Activated CD4-positive, alpha-beta T cell treated with anti-CD3 and anti-CD28 coated beads, Interleukin-2, amount 10 ng/mL, durations not matched to agents 24 days and 14 days (primary cell): Measurements from ENCODE around the gene DAB1. TPM values are rescaled to one million over a fixed set of nuclear protein-coding genes. Genes with fewer than 3 reads are reported as not detected.

Source experiments
- DNase-seq: peaks from one replicate; pipeline ENCODE4 v3.0.0; 2022
- H3K27ac Mint-ChIP-seq: one replicate; pipeline ENCODE4 v1.8.0; 2022; ENCODE audit warnings: mild to moderate bottlenecking, mixed read lengths
- H3K27me3 Mint-ChIP-seq: one replicate; pipeline ENCODE4 v1.8.0; 2022; ENCODE audit warnings: mixed read lengths
- H3K36me3 Mint-ChIP-seq: one replicate; pipeline ENCODE4 v1.8.0; 2022; ENCODE audit warnings: low read depth, mild to moderate bottlenecking, mixed read lengths
- H3K4me1 Mint-ChIP-seq: one replicate; pipeline ENCODE4 v1.8.0; 2021; ENCODE audit warnings: mixed read lengths
- H3K4me3 Mint-ChIP-seq: one replicate; pipeline ENCODE4 v1.8.0; 2022; ENCODE audit warnings: mild to moderate bottlenecking, moderate library complexity, mixed read lengths
- H3K9me3 Mint-ChIP-seq: one replicate; pipeline ENCODE4 v1.8.0; 2021; ENCODE audit warnings: mixed read lengths
- intact Hi-C: fragments of 100-400 bp; cut with micrococcal nuclease; formaldehyde crosslinking; loops from one replicate; pipeline ENCODE4 v1.15.1; 2023
- total RNA-seq: library from RNA; stranded (reverse); gene quantifications from 2 replicates; pipeline ENCODE4 v1.2.3, GENCODE V29; 2022

The DAB1 gene
- not detected in 2 replicates for total RNA-seq

DNA sequence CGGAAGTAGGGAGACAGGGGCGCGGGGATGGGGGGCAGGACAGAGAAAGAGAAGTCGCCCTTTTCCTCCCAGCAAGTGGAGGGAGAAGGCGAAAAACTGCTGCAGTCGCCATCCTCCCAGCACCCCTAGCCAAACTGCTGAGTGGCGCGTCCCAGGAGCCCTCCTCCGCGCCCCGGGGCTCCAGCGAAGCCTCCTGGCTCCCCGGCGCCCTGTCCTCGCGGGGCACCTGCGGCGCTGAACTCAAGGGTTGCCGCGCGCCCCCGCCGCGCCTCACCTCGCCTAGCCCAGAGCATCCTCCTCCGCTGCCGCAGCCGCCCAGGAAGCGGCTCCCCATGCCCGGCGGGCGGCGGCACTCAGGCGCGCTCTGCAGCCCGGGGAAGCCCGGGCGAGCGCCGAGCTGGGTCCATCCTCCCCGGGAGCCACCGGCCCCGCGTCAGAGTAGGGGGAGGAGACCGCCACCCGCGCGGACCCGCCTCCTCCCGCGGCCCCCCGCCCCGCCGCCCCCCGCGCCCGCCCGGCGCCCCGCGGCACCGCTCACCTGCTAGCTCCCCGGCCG, at the start of gene DAB1:
Gene DAB1, minus strand, starts transcription at position 405 of the 556 bp plus-strand sequence. CDS start 133,030 bp downstream, outside the sequence.
- Mint-ChIP-seq H3K4me3 (peak within 1 kb of the TSS; percentile 32), H3K4me1 (peaks cover 3% of the 10 kb centered on the region), H3K36me3 (no peaks in the 10 kb centered on the region), H3K27me3 (peaks cover 57% of the 10 kb centered on the region), H3K27ac (no peak within 1 kb of the TSS), H3K9me3 (no peaks in the 10 kb centered on the region)
- intact Hi-C loops, result no loop called here
- DNase-seq, result peak; percentile 58

DNA sequence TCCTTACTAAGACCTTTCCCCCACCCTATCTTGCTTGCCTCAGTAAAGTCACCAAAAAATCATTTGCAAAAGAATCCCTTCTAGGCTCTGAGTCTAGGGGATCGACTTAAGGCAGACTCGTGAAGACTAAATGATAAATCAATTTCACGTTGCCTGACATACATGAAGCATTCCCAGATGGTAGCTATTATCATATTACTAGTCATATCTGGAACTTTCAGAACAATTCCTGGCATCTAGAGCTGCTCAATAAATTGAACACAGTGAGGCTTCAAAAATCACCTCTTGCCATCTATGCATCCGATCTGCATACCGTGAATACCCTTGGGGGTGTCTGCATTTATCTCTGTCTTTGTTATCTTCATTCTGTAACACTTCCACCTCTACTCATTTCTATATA, 49.6 kb upstream of the DAB1 start:
- no peak overlapping the region for H3K4me3 Mint-ChIP-seq
- H3K9me3 Mint-ChIP-seq, result no peaks in the 10 kb centered on the region
- no peaks in the 10 kb centered on the region for H3K4me1 Mint-ChIP-seq
- no peaks in the 10 kb centered on the region for H3K36me3 Mint-ChIP-seq
- DNase-seq, result no peak
- H3K27ac Mint-ChIP-seq, result no peak overlapping the region
- intact Hi-C loops, result no loop called here
- H3K27me3 Mint-ChIP-seq, result no peaks in the 10 kb centered on the region

DNA sequence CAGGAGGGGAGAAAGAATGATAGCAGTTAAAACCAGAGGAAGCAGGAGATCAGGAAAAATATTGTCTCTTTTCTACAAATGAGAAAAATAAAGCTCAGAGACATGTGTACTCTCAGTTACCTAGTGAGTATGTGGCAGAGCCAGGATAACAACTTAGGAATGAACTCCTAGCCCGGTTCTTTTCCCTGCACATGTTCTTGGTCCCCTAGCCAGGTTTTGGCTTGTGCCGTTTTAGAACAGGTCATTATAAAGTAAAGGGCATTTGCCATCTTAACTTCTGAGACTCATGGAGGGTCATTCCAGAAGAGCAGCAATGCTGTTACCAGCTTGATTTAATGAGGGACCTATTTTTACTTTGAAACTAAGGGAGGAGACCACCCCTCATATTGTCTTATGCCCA, 48.1 kb upstream of the DAB1 start:
- Mint-ChIP-seq H3K27me3 (no peaks in the 10 kb centered on the region), H3K27ac (no peak overlapping the region), H3K9me3 (no peaks in the 10 kb centered on the region), H3K4me3 (no peak overlapping the region), H3K36me3 (no peaks in the 10 kb centered on the region), H3K4me1 (no peaks in the 10 kb centered on the region)
- no peak for DNase-seq
- intact Hi-C loops, result no loop called here

DNA sequence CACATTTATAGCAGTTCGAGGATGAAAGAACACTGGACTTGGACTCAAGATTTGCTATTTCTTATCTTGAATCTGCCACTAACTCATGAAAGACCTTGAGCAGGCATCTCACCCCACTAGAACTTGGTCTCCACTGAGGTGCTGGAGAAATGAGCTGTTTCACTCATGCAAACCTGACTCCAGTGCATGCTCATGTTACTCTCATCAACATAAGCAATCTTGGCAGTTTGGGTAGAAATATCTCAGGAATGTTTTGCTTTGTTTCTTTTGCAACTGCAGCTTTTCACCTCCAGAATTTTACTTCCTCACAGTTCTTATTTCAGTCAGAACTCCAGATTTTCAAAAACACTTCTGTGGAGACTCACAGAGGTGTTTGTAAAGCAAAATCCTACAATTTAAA, 46.2 kb upstream of the DAB1 start:
- no peak for DNase-seq
- H3K27ac Mint-ChIP-seq, result no peak overlapping the region
- intact Hi-C loops, result no loop called here
- H3K9me3 Mint-ChIP-seq, result no peaks in the 10 kb centered on the region
- no peaks in the 10 kb centered on the region for H3K36me3 Mint-ChIP-seq
- H3K4me3 Mint-ChIP-seq, result no peak overlapping the region
- no peaks in the 10 kb centered on the region for H3K4me1 Mint-ChIP-seq
- no peaks in the 10 kb centered on the region for H3K27me3 Mint-ChIP-seq

DNA sequence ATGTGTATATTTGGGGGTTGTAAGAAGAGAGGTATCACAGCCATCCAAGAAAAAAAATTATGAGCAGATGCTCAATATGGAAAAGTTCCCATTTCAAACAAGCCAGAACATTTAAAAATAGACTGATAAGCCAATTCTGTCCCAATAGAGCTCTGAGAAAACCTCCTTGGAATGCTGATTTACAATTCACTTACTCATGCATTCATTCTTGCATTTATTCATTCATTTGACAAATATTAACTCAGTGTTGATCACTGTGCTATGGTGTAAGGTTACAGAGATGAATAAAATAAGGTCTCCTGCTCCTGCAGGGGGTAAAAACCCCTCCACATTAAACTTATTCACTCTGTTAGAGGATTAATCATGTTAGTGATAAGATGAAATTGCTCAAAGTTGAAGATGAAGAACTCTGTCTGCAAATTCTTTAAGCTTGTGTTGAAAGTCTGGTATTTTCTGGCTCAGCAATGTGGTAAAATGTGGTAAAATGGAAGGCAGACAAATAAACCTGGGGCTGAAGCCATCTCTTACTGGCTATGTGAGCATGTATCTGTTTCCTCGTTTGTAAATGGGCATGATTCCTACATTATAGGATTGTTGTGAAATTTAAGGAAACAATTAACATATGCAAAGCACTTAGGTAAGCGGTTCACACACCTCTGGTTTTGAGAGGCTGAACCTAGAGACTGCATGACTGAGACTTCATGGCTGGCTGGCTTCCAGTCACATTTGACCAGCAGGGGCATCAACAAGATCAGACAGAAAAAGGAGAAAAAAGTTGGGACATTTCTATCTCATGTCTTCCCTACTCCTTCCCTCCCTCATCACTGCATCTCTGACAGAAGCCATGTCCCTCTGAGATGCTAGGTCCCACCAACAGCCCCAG, 45.0 kb upstream of the DAB1 start:
- no peaks in the 10 kb centered on the region for H3K36me3 Mint-ChIP-seq
- no peak for DNase-seq

DNA sequence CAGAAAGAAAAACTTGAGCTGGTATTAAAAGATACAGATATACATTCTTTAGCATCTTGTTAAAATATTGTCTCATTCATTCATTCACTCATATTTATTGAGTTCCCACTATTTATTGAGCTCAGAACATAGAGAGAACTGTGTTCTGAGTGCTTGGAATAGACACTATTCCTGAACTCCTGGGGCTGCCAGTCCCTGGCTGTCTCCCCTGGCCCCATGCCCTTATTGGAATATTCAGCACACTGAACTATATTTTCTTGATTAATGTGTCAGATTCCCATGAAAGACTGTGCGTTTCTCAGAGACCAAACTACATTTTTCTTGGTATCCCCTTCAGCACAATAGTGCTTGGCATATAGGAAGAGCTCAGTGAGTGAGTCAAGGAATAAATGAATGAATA, 44.0 kb upstream of the DAB1 start:
- H3K27ac Mint-ChIP-seq, result no peak overlapping the region
- no peak overlapping the region for H3K4me3 Mint-ChIP-seq
- no peaks in the 10 kb centered on the region for H3K4me1 Mint-ChIP-seq
- intact Hi-C loops, result no loop called here
- no peaks in the 10 kb centered on the region for H3K36me3 Mint-ChIP-seq
- no peaks in the 10 kb centered on the region for H3K9me3 Mint-ChIP-seq
- no peaks in the 10 kb centered on the region for H3K27me3 Mint-ChIP-seq
- DNase-seq, result no peak

More for the DNA sequence above, 45.0 kb upstream of the DAB1 start:
- intact Hi-C loops, result no loop called here
- Mint-ChIP-seq H3K9me3 (no peaks in the 10 kb centered on the region), H3K4me3 (no peak overlapping the region), H3K4me1 (no peaks in the 10 kb centered on the region), H3K27ac (no peak overlapping the region), H3K27me3 (no peaks in the 10 kb centered on the region)

DNA sequence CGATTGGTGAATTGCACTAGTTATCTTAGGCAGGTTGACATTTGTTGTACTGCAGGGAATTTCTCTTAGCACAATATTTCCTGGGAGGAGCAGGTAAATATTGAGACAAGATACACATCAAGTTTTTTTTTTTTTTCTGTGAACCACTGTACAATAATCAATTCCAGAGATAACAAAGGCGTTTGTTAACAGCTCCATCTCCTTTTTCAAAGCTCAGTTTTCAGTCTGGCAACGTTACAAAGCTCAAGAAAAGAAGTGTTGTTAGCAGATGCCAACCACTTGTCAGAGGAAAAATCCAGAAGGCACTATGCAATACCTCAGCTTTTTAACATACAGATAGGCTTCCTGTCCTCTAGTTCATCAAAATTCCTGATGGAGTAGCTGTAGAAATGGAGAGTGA, 40.9 kb upstream of the DAB1 start:
- H3K27ac Mint-ChIP-seq, result no peak overlapping the region
- no peak overlapping the region for H3K4me3 Mint-ChIP-seq
- intact Hi-C loops, result no loop called here
- no peaks in the 10 kb centered on the region for H3K36me3 Mint-ChIP-seq
- no peaks in the 10 kb centered on the region for H3K4me1 Mint-ChIP-seq
- H3K9me3 Mint-ChIP-seq, result no peaks in the 10 kb centered on the region
- DNase-seq, result no peak
- H3K27me3 Mint-ChIP-seq, result no peaks in the 10 kb centered on the region

DNA sequence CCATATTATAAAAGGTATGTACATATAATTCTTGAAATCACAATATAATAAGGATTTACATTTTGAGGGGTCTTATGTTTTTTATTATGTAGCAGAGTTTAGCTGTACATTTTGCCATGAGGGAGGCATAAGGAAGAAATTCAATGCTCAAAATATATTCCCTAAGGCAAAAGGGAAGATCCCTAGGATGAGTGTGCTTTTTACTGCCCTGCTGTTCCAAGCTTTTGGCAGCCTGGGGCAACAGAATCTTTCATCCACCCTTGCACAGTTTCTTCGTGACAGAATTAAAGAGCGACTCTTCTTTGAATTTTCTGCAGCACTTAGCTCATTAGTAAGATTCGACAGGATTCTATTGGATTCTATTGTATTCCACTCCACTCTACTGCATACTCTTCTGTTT, 39.5 kb upstream of the DAB1 start:
- intact Hi-C loops, result no loop called here
- Mint-ChIP-seq H3K27me3 (no peaks in the 10 kb centered on the region), H3K9me3 (no peaks in the 10 kb centered on the region), H3K36me3 (no peaks in the 10 kb centered on the region), H3K4me3 (no peak overlapping the region), H3K4me1 (no peaks in the 10 kb centered on the region), H3K27ac (no peak overlapping the region)
- DNase-seq, result no peak

DNA sequence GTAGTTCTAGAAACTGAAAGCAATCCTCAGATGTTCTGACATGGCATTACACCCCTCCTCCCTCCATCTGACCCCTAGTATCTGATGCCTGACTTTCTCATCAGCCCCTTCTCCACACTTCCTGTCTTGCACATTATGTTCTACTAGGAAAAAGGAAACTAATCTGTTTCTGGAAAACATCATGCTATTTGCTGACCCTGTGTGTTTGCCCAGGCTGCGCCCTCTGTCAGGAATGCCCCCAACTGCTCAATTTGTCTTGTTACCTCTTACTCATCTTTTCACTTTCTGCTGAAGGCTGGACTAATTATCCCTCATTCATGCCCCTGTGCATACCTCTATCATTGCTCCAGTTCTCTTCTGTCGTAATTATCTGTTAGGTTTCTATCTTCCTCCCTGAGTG, 37.5 kb upstream of the DAB1 start:
- Mint-ChIP-seq H3K9me3 (no peaks in the 10 kb centered on the region), H3K27ac (no peak overlapping the region), H3K4me1 (no peaks in the 10 kb centered on the region), H3K36me3 (no peaks in the 10 kb centered on the region), H3K4me3 (no peak overlapping the region), H3K27me3 (no peaks in the 10 kb centered on the region)
- intact Hi-C loops, result no loop called here
- DNase-seq, result no peak

DNA sequence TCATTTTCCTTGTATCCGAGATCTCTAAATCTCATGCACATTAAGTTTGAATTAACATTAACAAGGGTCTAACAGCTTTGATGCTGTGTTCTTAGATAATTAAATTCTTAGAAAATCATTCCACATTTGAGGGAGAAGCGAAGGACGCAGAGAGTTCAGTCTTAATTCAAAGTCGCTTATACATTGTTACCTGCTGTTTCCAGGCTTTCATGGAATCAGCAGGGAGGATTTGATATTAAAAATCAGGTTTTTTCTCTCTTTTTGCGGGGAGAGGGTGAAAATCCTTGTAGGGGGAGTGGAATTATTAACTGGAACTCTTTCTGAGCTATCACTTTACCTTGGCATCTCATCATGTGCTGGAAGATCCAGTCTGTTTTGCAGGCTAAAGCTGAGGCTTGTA, 27.7 kb upstream of the DAB1 start:
- intact Hi-C loops, result no loop called here
- no peaks in the 10 kb centered on the region for H3K27me3 Mint-ChIP-seq
- no peaks in the 10 kb centered on the region for H3K9me3 Mint-ChIP-seq
- H3K27ac Mint-ChIP-seq, result no peak overlapping the region
- H3K4me3 Mint-ChIP-seq, result no peak overlapping the region
- H3K36me3 Mint-ChIP-seq, result no peaks in the 10 kb centered on the region
- no peaks in the 10 kb centered on the region for H3K4me1 Mint-ChIP-seq
- DNase-seq, result no peak

DNA sequence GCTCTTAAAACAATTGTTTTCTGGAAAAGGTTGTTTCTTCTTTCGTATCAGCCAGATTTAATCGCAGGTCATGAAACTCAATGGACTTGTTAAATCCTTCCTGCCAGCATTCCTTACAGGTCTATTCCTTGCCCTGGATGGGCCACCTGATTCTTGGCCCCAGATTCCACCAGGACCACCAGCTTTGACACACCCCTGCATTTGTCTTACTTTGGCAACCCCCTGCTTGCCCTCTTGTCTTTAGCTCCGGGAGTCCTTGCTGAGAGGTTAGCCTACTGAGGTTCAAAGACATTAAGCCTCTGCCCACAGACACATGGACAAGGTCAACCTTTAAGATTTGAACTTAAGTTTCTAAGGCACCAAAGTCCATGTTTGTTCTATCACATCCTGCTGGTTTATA, 27.1 kb upstream of the DAB1 start:
- no peaks in the 10 kb centered on the region for H3K9me3 Mint-ChIP-seq
- intact Hi-C loops, result no loop called here
- no peaks in the 10 kb centered on the region for H3K27me3 Mint-ChIP-seq
- H3K36me3 Mint-ChIP-seq, result no peaks in the 10 kb centered on the region
- no peak for DNase-seq
- no peaks in the 10 kb centered on the region for H3K4me1 Mint-ChIP-seq
- no peak overlapping the region for H3K27ac Mint-ChIP-seq
- no peak overlapping the region for H3K4me3 Mint-ChIP-seq

DNA sequence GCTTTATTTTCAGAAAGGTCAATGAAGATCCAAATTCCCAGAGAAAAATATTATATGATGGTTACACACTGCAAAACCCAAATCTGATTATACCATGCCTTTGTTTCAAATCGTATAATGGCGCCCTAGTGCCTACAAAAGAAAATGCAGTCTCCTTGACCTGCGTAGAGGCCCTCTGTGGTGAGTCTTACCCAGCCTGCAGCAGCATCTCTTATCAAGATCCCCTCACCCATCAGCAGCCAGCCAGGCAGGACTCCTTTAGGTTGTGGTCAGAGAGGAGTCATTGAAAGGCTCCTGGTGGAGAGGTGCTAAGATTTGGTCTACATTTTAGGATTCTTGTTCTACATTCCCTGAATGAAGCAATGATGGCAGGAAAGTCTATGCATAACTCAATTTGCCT, 23.7 kb upstream of the DAB1 start:
- no peak overlapping the region for H3K4me3 Mint-ChIP-seq
- no peak overlapping the region for H3K27ac Mint-ChIP-seq
- H3K4me1 Mint-ChIP-seq, result no peaks in the 10 kb centered on the region
- no peaks in the 10 kb centered on the region for H3K27me3 Mint-ChIP-seq
- DNase-seq, result no peak
- intact Hi-C loops, result no loop called here
- no peaks in the 10 kb centered on the region for H3K36me3 Mint-ChIP-seq
- no peaks in the 10 kb centered on the region for H3K9me3 Mint-ChIP-seq

DNA sequence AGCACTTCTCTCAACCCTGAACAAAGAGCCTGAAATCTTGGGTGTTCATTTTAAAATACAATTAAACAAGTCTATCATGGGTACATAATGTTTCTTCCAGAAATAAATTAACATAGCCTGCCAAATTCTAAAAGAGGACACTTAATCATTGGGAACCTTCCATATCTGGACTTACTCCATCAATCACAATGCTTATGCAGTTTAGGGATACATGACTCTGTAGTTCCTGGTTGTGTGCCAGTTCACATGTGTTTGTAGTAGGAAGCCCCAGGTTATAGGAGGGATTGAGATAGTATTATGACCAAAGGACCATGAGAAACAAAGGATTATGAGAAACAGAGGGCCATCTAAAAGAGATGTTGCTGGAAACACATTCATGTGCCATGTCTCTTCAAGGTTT, 19.1 kb upstream of the DAB1 start:
- H3K27me3 Mint-ChIP-seq, result no peaks in the 10 kb centered on the region
- H3K4me1 Mint-ChIP-seq, result no peaks in the 10 kb centered on the region
- H3K9me3 Mint-ChIP-seq, result no peaks in the 10 kb centered on the region
- no peaks in the 10 kb centered on the region for H3K36me3 Mint-ChIP-seq
- H3K27ac Mint-ChIP-seq, result no peak overlapping the region
- DNase-seq, result no peak
- H3K4me3 Mint-ChIP-seq, result no peak overlapping the region
- intact Hi-C loops, result no loop called here

DNA sequence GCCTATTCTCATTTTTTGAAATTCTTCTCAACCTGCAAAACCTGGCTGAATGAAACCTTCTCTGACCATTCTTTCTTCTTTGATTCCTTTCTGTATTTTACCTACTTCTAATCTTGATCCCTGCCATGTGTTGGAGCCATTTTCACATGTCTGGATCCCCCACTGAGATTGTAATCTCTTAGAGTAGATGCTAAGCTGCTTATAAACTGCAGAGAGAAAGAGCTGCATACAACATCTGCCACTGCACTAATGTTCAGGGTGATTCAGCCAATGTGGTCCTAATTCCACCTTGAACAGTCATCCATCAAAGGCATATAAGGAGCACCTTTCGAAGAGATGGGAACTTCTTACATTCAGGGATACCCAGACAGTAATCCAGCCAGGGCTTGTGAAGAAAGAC, 16.2 kb upstream of the DAB1 start:
- intact Hi-C loops, result no loop called here
- Mint-ChIP-seq H3K4me3 (no peak overlapping the region), H3K9me3 (no peaks in the 10 kb centered on the region), H3K27me3 (no peaks in the 10 kb centered on the region), H3K4me1 (no peaks in the 10 kb centered on the region), H3K36me3 (no peaks in the 10 kb centered on the region), H3K27ac (no peak overlapping the region)
- no peak for DNase-seq

DNA sequence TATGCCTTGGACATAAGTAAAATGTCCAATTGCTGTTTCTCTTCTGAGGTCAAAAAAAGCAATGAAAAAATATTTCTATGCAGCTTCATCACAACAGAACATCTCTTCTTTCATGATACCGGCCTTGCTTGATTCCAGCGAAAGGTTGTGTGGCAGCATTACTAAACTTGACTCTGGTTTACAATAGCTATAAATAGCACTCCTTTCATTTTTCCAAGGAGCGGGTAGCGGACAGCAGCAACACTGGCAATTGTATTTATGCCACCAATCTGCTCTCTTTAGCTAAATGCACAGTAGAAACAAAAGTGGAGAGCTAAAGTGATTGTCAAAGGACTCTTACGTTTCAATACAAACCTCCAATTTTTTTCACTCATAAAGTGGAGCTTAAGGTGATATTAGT, 7.5 kb upstream of the DAB1 start:
- no peak overlapping the region for H3K27ac Mint-ChIP-seq
- no peaks in the 10 kb centered on the region for H3K36me3 Mint-ChIP-seq
- no peak for DNase-seq

More for the DNA sequence above, 7.5 kb upstream of the DAB1 start:
- intact Hi-C loops, result no loop called here
- Mint-ChIP-seq H3K4me3 (no peak overlapping the region), H3K9me3 (peaks cover 4% of the 10 kb centered on the region), H3K4me1 (no peaks in the 10 kb centered on the region), H3K27me3 (peaks cover 5% of the 10 kb centered on the region)
